ENCODE results near the gene BBS7.

BBS7 gene

GRCh38 chr4:121822796-121823504, 47.3 kb downstream of the BBS7 start:
- H3K27ac ChIP-seq (ENCODE audit: low read depth, low read length), result no peak overlapping the region
- H3K4me1 ChIP-seq (ENCODE audit: control insufficient read depth, insufficient read depth, low read length), result no peaks in the 10 kb centered on the region
- H3K36me3 ChIP-seq (ENCODE audit: control insufficient read depth, insufficient read depth, low read length), result no peaks in the 10 kb centered on the region
- H3K9ac ChIP-seq (ENCODE audit: low read length), result no peak overlapping the region
- H3K27me3 ChIP-seq (ENCODE audit: control insufficient read depth, insufficient read depth, low read length), result no peaks in the 10 kb centered on the region
- H3K4me3 ChIP-seq (ENCODE audit: low read length), result peak overlapping the region; percentile 78

- no peak overlapping the region for H3K27ac ChIP-seq (ENCODE audit: low read depth, low read length)
- H3K36me3 ChIP-seq (ENCODE audit: control insufficient read depth, insufficient read depth, low read length), result no peaks in the 10 kb centered on the region
- H3K4me3 ChIP-seq (ENCODE audit: low read length), result no peak overlapping the region
Observed at GRCh38 chr4:121822047-121822446, 48.2 kb downstream of the BBS7 start.

GRCh38 chr4:121819216-121819965, 50.9 kb downstream of the BBS7 start:
- Histone ChIP-seq H3K4me3 (ENCODE audit: low read length) (no peak overlapping the region), H3K27ac (ENCODE audit: low read depth, low read length) (no peak overlapping the region), H3K36me3 (ENCODE audit: control insufficient read depth, insufficient read depth, low read length) (peaks cover 4% of the 10 kb centered on the region), H3K4me1 (ENCODE audit: control insufficient read depth, insufficient read depth, low read length) (no peaks in the 10 kb centered on the region), H3K9ac (ENCODE audit: low read length) (no peak overlapping the region), H3K27me3 (ENCODE audit: control insufficient read depth, insufficient read depth, low read length) (no peaks in the 10 kb centered on the region)

More at GRCh38 chr4:121822047-121822446, 48.2 kb downstream of the BBS7 start:
- no peak overlapping the region for H3K9ac ChIP-seq (ENCODE audit: low read length)
- no peaks in the 10 kb centered on the region for H3K4me1 ChIP-seq (ENCODE audit: control insufficient read depth, insufficient read depth, low read length)
- H3K27me3 ChIP-seq (ENCODE audit: control insufficient read depth, insufficient read depth, low read length), result no peaks in the 10 kb centered on the region

GRCh38 chr4:121818215-121818614, 52.1 kb downstream of the BBS7 start:
- peaks cover 4% of the 10 kb centered on the region for H3K36me3 ChIP-seq (ENCODE audit: control insufficient read depth, insufficient read depth, low read length)
- no peaks in the 10 kb centered on the region for H3K4me1 ChIP-seq (ENCODE audit: control insufficient read depth, insufficient read depth, low read length)
- no peak overlapping the region for H3K4me3 ChIP-seq (ENCODE audit: low read length)
- H3K9ac ChIP-seq (ENCODE audit: low read length), result no peak overlapping the region
- no peak overlapping the region for H3K27ac ChIP-seq (ENCODE audit: low read depth, low read length)
- H3K27me3 ChIP-seq (ENCODE audit: control insufficient read depth, insufficient read depth, low read length), result no peaks in the 10 kb centered on the region

GRCh38 chr4:121817701-121818100, 52.6 kb downstream of the BBS7 start:
- H3K9ac ChIP-seq (ENCODE audit: low read length), result no peak overlapping the region
- H3K27ac ChIP-seq (ENCODE audit: low read depth, low read length), result no peak overlapping the region
- no peaks in the 10 kb centered on the region for H3K4me1 ChIP-seq (ENCODE audit: control insufficient read depth, insufficient read depth, low read length)
- no peaks in the 10 kb centered on the region for H3K27me3 ChIP-seq (ENCODE audit: control insufficient read depth, insufficient read depth, low read length)
- no peak overlapping the region for H3K4me3 ChIP-seq (ENCODE audit: low read length)
- H3K36me3 ChIP-seq (ENCODE audit: control insufficient read depth, insufficient read depth, low read length), result peaks cover 4% of the 10 kb centered on the region

- Histone ChIP-seq H3K9ac (ENCODE audit: low read length) (no peak overlapping the region), H3K4me3 (ENCODE audit: low read length) (no peak overlapping the region), H3K27me3 (ENCODE audit: control insufficient read depth, insufficient read depth, low read length) (no peaks in the 10 kb centered on the region), H3K36me3 (ENCODE audit: control insufficient read depth, insufficient read depth, low read length) (peaks cover 4% of the 10 kb centered on the region), H3K4me1 (ENCODE audit: control insufficient read depth, insufficient read depth, low read length) (no peaks in the 10 kb centered on the region), H3K27ac (ENCODE audit: low read depth, low read length) (no peak overlapping the region)
Observed at GRCh38 chr4:121817006-121817405, 53.3 kb downstream of the BBS7 start.

GRCh38 chr4:121814756-121815155, 55.5 kb downstream of the BBS7 start:
- Histone ChIP-seq H3K9ac (ENCODE audit: low read length) (no peak overlapping the region), H3K27ac (ENCODE audit: low read depth, low read length) (no peak overlapping the region), H3K36me3 (ENCODE audit: control insufficient read depth, insufficient read depth, low read length) (peaks cover 6% of the 10 kb centered on the region), H3K4me1 (ENCODE audit: control insufficient read depth, insufficient read depth, low read length) (no peaks in the 10 kb centered on the region), H3K27me3 (ENCODE audit: control insufficient read depth, insufficient read depth, low read length) (no peaks in the 10 kb centered on the region), H3K4me3 (ENCODE audit: low read length) (no peak overlapping the region)

- Histone ChIP-seq H3K4me3 (ENCODE audit: low read length) (no peak overlapping the region), H3K27ac (ENCODE audit: low read depth, low read length) (no peak overlapping the region), H3K27me3 (ENCODE audit: control insufficient read depth, insufficient read depth, low read length) (no peaks in the 10 kb centered on the region), H3K4me1 (ENCODE audit: control insufficient read depth, insufficient read depth, low read length) (no peaks in the 10 kb centered on the region), H3K9ac (ENCODE audit: low read length) (no peak overlapping the region), H3K36me3 (ENCODE audit: control insufficient read depth, insufficient read depth, low read length) (peaks cover 4% of the 10 kb centered on the region)
Observed at GRCh38 chr4:121811122-121811521, 59.2 kb downstream of the BBS7 start.

GRCh38 chr4:121806411-121806810, 63.9 kb downstream of the BBS7 start:
- no peak overlapping the region for H3K4me3 ChIP-seq (ENCODE audit: low read length)
- no peak overlapping the region for H3K9ac ChIP-seq (ENCODE audit: low read length)
- H3K27me3 ChIP-seq (ENCODE audit: control insufficient read depth, insufficient read depth, low read length), result no peaks in the 10 kb centered on the region
- peaks cover 3% of the 10 kb centered on the region for H3K36me3 ChIP-seq (ENCODE audit: control insufficient read depth, insufficient read depth, low read length)
- H3K4me1 ChIP-seq (ENCODE audit: control insufficient read depth, insufficient read depth, low read length), result peaks cover 3% of the 10 kb centered on the region
- H3K27ac ChIP-seq (ENCODE audit: low read depth, low read length), result no peak overlapping the region

GRCh38 chr4:121801715-121802075, 68.6 kb downstream of the BBS7 start:
- H3K9ac ChIP-seq (ENCODE audit: low read length), result peak overlapping the region; percentile 79
- peak overlapping the region; percentile 89 for H3K4me3 ChIP-seq (ENCODE audit: low read length)
- H3K27me3 ChIP-seq (ENCODE audit: control insufficient read depth, insufficient read depth, low read length), result no peaks in the 10 kb centered on the region
- peaks cover 6% of the 10 kb centered on the region for H3K4me1 ChIP-seq (ENCODE audit: control insufficient read depth, insufficient read depth, low read length)
- no peaks in the 10 kb centered on the region for H3K36me3 ChIP-seq (ENCODE audit: control insufficient read depth, insufficient read depth, low read length)
- peak overlapping the region; percentile 70 for H3K27ac ChIP-seq (ENCODE audit: low read depth, low read length)

GRCh38 chr4:121800961-121801714, 69.1 kb downstream of the BBS7 start, which contains the start of gene EXOSC9:
EXOSC9 (plus strand) TSS chr4:121801323; CDS start chr4:121801425, 102 bp downstream.
- peak within 1 kb of the TSS; percentile 85 for H3K9ac ChIP-seq (ENCODE audit: low read length)
- H3K27me3 ChIP-seq (ENCODE audit: control insufficient read depth, insufficient read depth, low read length), result no peaks in the 10 kb centered on the region
- H3K27ac ChIP-seq (ENCODE audit: low read depth, low read length), result peak within 1 kb of the TSS; percentile 93
- H3K4me1 ChIP-seq (ENCODE audit: control insufficient read depth, insufficient read depth, low read length), result peaks cover 6% of the 10 kb centered on the region
- H3K4me3 ChIP-seq (ENCODE audit: low read length), result peak within 1 kb of the TSS; percentile 89
- no peaks in the 10 kb centered on the region for H3K36me3 ChIP-seq (ENCODE audit: control insufficient read depth, insufficient read depth, low read length)

GRCh38 chr4:121800638-121800960, 69.7 kb downstream of the BBS7 start:
- H3K27me3 ChIP-seq (ENCODE audit: control insufficient read depth, insufficient read depth, low read length), result no peaks in the 10 kb centered on the region
- peaks cover 6% of the 10 kb centered on the region for H3K4me1 ChIP-seq (ENCODE audit: control insufficient read depth, insufficient read depth, low read length)
- H3K27ac ChIP-seq (ENCODE audit: low read depth, low read length), result peak overlapping the region; percentile 93
- H3K36me3 ChIP-seq (ENCODE audit: control insufficient read depth, insufficient read depth, low read length), result no peaks in the 10 kb centered on the region
- peak overlapping the region; percentile 89 for H3K4me3 ChIP-seq (ENCODE audit: low read length)
- H3K9ac ChIP-seq (ENCODE audit: low read length), result peak overlapping the region; percentile 85
